Hypothalamus (tissue), 51 donors: ENCODE measurements around the gene ZNF488.

Source experiments
- DNase-seq, 51 donors: peaks; one replicate each; lab custom pipeline; 2025; lab: John Stamatoyannopoulos, UW

Gene ZNF488

GRCh38 chr10:47384148-47384921 lies at the start of gene ZNF488:
Gene ZNF488 (minus strand): TSS chr10:47384293. CDS start chr10:47368829, 15,464 bp downstream.
- peak in 50 of 51 donors; percentile 20 to 93 (median 80) for DNase-seq

- DNase-seq: no peak
These were observed 41.8 kb upstream of the ZNF488 start for GRCh38 chr10:47425813-47426419.

DNA sequence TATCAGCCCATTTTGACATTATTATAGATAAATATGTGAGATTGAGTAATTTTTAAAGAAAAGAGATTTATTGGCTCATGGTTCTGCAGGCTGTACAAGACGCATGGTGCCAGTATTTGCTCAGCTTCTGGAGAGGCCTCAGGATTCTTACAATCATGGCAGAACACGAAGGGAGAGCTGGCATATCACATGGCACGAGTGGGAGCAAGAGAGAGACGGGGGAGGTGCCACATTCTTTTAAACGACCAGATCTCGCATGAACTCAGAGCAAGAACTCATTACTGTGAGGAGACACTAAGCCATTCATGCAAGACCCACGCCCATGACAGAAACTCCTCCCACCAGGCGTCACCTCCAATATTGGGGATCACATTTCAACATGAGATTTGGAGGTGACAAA lies 40.1 kb upstream of the ZNF488 start:
- no peak for DNase-seq

DNA sequence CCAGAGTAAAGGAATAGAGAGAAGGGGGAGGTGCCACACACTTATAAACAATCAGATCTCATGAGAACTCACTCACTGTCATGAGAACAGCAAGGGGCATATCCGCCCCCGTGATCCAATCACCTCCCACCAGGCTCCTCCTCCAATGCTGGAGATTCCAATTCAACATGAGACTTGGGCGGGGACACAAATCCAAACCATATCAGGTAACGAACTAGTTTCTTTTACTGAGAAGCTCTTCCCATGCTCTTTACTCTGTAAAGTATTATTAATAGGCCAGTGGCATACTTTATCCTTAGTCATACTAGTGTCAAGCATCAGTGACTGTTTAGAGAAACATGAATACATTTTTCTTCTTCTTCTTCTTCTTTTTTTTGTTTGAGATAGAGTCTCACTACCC lies 39.4 kb upstream of the ZNF488 start:
- no peak for DNase-seq

- no peak for DNase-seq
These were observed 37.2 kb upstream of the ZNF488 start for GRCh38 chr10:47421057-47421952.

- DNase-seq: no peak
These were observed 36.4 kb upstream of the ZNF488 start for GRCh38 chr10:47420305-47421056.

DNA sequence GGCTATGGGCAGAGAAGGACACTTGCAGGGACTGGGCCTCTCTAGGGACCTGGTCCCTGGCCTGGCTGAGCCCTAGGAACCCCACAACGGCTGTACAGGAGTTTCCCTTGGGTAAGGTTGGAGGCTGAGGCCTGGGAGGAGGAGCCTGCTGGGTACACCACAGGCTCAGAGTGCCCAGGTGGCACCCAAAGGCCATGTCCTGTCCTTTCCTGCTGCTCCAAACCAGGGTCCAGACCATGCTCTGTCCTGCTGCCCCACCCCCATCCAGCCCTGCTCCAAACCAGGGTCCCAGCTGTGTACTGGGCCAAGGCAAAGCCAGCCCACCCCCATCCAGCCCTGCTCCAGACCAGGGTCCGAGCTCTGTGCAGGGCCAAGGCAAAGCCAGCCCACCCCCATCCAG lies 35.3 kb upstream of the ZNF488 start:
- DNase-seq: no peak

DNA sequence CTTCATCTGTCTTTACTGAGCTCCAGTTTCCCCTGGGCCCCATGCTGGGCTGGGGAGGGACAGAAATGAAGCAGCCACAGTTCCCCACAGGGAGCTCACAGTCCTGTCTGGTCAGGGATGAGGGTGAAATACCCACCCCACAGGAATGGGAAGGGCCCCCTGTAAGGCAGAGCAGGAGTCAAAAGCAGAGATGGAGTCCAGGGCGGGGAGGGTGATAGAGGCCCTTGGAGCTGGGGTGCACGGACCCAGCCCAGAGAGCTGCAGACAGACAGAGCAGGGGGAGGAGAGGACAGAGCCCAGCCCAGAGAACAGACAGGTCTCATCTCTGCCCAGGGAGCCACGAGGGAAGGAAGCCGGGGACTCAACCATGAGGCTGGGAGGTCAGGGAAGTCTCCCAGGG lies 34.9 kb upstream of the ZNF488 start:
- DNase-seq: no peak

- DNase-seq: no peak
These were observed 34.2 kb upstream of the ZNF488 start for GRCh38 chr10:47418321-47418720.

DNA sequence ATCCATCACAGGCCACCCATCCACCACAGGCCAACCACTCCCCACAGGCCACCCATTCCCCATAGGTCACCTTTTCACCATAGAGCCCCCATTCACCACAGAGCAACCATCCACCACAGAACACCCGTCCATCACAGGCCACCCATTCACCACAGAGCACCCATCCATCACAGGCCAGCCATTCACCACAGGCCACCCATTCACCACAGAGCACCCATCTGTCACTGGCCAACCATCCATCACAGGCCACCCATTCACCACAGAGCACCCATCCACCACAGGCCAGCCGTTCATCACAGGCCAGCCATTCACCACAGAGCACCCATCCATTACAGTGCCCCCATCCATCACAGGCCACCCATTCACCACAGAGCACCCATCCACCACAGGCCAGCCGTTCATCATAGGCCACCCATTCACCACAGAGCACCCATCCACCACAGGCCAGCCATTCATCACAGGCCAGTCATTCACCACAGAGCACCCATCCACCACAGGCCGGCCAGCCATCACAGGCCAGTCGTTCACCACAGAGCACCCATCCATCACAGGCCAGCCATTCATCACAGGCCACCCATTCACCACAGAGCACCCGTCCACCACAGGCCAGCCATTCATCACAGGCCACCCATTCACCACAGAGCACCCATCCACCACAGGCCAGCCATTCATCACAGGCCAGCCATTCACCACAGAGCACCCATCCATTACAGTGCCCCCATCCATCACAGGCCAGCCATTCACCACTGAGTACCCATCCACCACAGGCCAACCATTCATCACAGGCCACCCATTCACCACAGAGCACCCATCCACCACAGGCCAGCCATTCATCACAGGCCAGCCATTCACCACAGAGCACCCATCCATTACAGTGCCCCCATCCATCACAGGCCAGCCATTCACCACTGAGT lies 32.5 kb upstream of the ZNF488 start:
- DNase-seq: peak in 5 of 51 donors; percentile 23 to 63 (median 54)

DNA sequence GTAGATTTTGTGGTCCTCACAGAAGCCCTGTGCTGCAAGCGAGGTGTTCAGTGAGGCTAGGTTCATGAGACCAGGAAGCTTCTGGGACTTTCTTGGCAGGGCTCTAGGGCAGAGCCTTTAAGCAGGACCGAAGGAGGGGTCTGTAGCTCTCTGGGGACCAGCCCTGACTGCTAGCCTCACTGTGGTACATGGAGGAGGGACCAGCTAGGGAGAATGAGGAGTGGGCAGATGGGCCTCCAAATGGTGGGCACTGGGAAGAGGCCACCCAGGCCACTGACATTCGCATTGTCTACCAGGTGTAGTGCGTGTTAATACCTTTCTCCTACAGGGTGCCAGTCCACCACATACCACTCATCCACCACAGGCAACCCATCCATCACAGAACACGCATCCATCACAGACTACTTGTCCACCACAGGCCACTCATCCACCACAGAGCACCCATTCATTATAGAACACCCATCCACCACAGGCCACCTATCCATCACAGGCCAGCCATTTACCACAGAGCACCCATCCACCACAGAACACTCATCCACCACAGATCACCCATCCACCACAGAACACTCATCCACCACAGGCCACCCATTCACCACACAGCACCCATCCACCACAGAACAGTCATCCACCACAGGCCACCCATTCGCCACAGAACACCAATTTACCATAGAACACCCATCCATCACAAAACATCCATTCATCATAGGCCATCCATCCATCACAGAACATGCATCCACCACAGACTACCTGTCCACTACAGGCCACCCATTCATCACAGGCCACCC lies 31.6 kb upstream of the ZNF488 start:
- DNase-seq: no peak

- DNase-seq: no peak
These were observed 30.8 kb upstream of the ZNF488 start for GRCh38 chr10:47414752-47415519.

- DNase-seq: no peak
These were observed 30.1 kb upstream of the ZNF488 start for GRCh38 chr10:47414227-47414592.

DNA sequence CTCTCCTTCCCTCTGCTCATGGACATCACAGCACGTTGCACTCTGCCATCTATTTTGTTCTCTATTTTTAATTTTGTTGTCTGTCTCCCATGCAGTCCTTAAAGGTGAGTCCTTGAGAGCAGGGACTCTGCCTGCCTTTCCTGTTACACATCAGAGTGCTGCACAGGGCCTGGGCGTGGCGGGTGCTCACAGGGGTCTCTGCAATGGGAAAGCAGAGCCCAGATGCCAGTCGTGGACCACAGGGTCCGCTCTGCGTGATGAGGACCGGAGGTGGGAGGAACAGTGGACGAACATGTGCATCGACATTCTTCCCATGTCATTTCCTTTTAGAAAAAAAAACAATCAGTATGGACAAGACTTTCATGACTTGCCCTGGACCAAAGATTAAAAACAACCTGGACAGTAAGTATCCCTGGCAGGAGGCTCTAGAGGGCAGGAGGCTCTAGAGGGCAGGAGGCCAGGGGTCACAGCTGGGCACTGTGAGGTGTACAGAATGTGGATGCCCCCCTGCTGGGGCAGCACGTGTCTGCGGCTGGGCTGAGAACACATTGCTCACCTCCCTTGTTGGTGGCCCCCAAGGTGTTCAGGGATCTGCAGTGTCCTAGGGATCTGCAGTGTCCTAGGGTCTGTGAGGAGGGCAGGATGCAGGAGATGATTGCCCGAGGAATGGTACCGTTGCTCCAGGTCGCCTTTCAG lies 29.6 kb upstream of the ZNF488 start:
- no peak for DNase-seq

GRCh38 chr10:47412869-47413268 lies 28.8 kb upstream of the ZNF488 start:
- no peak for DNase-seq

GRCh38 chr10:47412177-47412730 lies 28.2 kb upstream of the ZNF488 start:
- DNase-seq: no peak

DNA sequence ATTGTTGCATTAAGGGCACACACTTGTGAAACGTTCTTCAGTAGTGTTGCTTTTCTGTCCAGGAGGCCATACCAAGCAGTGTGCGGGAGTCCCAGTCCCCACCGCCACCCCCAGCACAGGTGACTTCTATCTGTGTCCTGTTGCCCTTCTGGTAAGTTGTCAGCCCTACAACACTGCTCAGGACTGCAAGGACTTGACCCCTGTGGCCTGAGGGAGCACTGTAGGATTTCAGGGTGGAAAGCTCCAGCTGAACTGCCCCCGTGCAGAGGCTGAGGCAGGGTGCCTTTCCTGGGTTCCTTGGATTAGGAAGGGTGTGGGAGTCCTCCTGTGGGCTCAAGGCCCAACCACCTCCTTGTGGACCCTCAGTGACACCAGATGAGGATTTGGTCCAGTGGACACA lies 26.8 kb upstream of the ZNF488 start:
- DNase-seq: no peak
